ENCODE results near the gene OSBPL1A. TPM values are rescaled to one million over a fixed set of nuclear protein-coding genes. Genes with fewer than 3 reads are reported as not detected.
A peak's percentile ranks its signal among the peaks of the same experiment; 100 is the strongest.

Gene OSBPL1A
- total RNA-seq, 2 donors from 2014 or later, result 29.7 to 36.9 TPM

GRCh38 chr18:24238387-24238786 is 159.2 kb downstream of the OSBPL1A start:
- H3K4me1 ChIP-seq (ENCODE audit: control insufficient read depth, insufficient read depth, low read length), result peaks cover 3% of the 10 kb centered on the region
- no peak overlapping the region for H3K4me3 ChIP-seq (ENCODE audit: low read length)
- TF ChIP-seq, protein P1, sequence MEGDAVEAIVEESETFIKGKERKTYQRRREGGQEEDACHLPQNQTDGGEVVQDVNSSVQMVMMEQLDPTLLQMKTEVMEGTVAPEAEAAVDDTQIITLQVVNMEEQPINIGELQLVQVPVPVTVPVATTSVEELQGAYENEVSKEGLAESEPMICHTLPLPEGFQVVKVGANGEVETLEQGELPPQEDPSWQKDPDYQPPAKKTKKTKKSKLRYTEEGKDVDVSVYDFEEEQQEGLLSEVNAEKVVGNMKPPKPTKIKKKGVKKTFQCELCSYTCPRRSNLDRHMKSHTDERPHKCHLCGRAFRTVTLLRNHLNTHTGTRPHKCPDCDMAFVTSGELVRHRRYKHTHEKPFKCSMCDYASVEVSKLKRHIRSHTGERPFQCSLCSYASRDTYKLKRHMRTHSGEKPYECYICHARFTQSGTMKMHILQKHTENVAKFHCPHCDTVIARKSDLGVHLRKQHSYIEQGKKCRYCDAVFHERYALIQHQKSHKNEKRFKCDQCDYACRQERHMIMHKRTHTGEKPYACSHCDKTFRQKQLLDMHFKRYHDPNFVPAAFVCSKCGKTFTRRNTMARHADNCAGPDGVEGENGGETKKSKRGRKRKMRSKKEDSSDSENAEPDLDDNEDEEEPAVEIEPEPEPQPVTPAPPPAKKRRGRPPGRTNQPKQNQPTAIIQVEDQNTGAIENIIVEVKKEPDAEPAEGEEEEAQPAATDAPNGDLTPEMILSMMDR (conservative IDR thresholded peaks at IDR 0.05), result no peak
- WGBS, 2 experiments (ENCODE audit: insufficient coverage in 1 of 2, insufficient read length in 1 of 2), result 52 to 55% methylated on average over 5 of the region's 5 CpGs
- Mint-ChIP-seq H3K4me1 (peaks cover 11% of the 10 kb centered on the region), H3K9me3 (no peaks in the 10 kb centered on the region), H3K36me3 (ENCODE audit: low read depth) (peaks cover 30% of the 10 kb centered on the region), H3K27me3 (ENCODE audit: insufficient read depth) (no peaks in the 10 kb centered on the region), H3K4me3 (no peak overlapping the region), H3K27ac (no peak overlapping the region)
- H3K27ac ChIP-seq (ENCODE audit: low read depth, low read length), result no peak overlapping the region
- H3K9me3 ChIP-seq (ENCODE audit: control insufficient read depth, low read length), result peaks cover 5% of the 10 kb centered on the region
- no peak for DNase-seq
- H3K36me3 ChIP-seq (ENCODE audit: control insufficient read depth, insufficient read depth, low read length), result peaks cover 13% of the 10 kb centered on the region
- no peak overlapping the region for H3K9ac ChIP-seq (ENCODE audit: extremely low read depth, low read length, poor library complexity, severe bottlenecking)
- no peaks in the 10 kb centered on the region for H3K27me3 ChIP-seq (ENCODE audit: control insufficient read depth, insufficient read depth, low read length, poor library complexity, severe bottlenecking)

GRCh38 chr18:24234850-24235418 is 162.7 kb downstream of the OSBPL1A start:
- Histone ChIP-seq H3K36me3 (ENCODE audit: control insufficient read depth, insufficient read depth, low read length) (peaks cover 13% of the 10 kb centered on the region), H3K27ac (ENCODE audit: low read depth, low read length) (no peak overlapping the region), H3K27me3 (ENCODE audit: control insufficient read depth, insufficient read depth, low read length, poor library complexity, severe bottlenecking) (no peaks in the 10 kb centered on the region), H3K9ac (ENCODE audit: extremely low read depth, low read length, poor library complexity, severe bottlenecking) (no peak overlapping the region), H3K4me1 (ENCODE audit: control insufficient read depth, insufficient read depth, low read length) (peaks cover 3% of the 10 kb centered on the region), H3K9me3 (ENCODE audit: control insufficient read depth, low read length) (peaks cover 5% of the 10 kb centered on the region), H3K4me3 (ENCODE audit: low read length) (no peak overlapping the region)
- no peak for DNase-seq
- Mint-ChIP-seq H3K4me3 (no peak overlapping the region), H3K27ac (no peak overlapping the region), H3K36me3 (ENCODE audit: low read depth) (peaks cover 30% of the 10 kb centered on the region), H3K27me3 (ENCODE audit: insufficient read depth) (no peaks in the 10 kb centered on the region), H3K9me3 (no peaks in the 10 kb centered on the region), H3K4me1 (peaks cover 11% of the 10 kb centered on the region)
- WGBS, 2 experiments (ENCODE audit: insufficient coverage in 1 of 2, insufficient read length in 1 of 2), result 92 to 98% methylated on average over 5 to 7 of the region's 7 CpGs
- TF ChIP-seq, protein P1 (conservative IDR thresholded peaks at IDR 0.05), result no peak

DNA sequence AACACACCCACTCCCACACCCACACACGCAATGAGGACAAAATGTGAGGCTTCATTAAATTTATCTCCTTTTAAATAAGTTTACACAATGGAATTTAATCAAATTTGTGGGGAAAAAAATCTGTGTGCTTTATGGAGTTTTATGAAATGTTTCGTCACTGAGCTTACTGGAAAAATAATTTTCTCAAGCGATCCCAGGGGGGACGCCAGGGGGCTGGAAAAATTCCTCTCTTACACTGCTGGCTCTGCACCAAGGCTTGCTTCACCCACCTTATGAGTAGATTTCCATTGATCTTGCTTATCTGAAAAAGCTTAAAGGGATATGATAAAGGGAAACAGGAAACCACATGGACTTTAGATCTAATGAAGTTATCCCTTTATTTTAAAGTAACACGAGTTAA is 163.3 kb downstream of the OSBPL1A start:
- TF ChIP-seq, protein P1 (conservative IDR thresholded peaks at IDR 0.05), result no peak
- peaks cover 30% of the 10 kb centered on the region for H3K36me3 Mint-ChIP-seq (ENCODE audit: low read depth)
- H3K4me1 ChIP-seq (ENCODE audit: control insufficient read depth, insufficient read depth, low read length), result peaks cover 3% of the 10 kb centered on the region
- H3K36me3 ChIP-seq (ENCODE audit: control insufficient read depth, insufficient read depth, low read length), result peaks cover 13% of the 10 kb centered on the region
- H3K27me3 ChIP-seq (ENCODE audit: control insufficient read depth, insufficient read depth, low read length, poor library complexity, severe bottlenecking), result no peaks in the 10 kb centered on the region
- H3K9me3 ChIP-seq (ENCODE audit: control insufficient read depth, low read length), result peaks cover 5% of the 10 kb centered on the region
- H3K27ac Mint-ChIP-seq, result peak overlapping the region; percentile 7
- no peak for DNase-seq
- no peak overlapping the region for H3K27ac ChIP-seq (ENCODE audit: low read depth, low read length)
- H3K9me3 Mint-ChIP-seq, result no peaks in the 10 kb centered on the region
- H3K9ac ChIP-seq (ENCODE audit: extremely low read depth, low read length, poor library complexity, severe bottlenecking), result no peak overlapping the region
- no peak overlapping the region for H3K4me3 Mint-ChIP-seq
- H3K4me3 ChIP-seq (ENCODE audit: low read length), result peak overlapping the region; percentile 30
- no peaks in the 10 kb centered on the region for H3K27me3 Mint-ChIP-seq (ENCODE audit: insufficient read depth)
- peaks cover 11% of the 10 kb centered on the region for H3K4me1 Mint-ChIP-seq
- 83 to 86% methylated on average over 1 to 4 of the region's 5 CpGs for WGBS, 2 experiments (ENCODE audit: insufficient coverage in 1 of 2, insufficient read length in 1 of 2)
